HG03025 (cell line): ENCODE data around the gene TBC1D32.

Experiments used
- ATAC-seq: cut with Tn5 transposase; IDR thresholded peaks from one replicate; pipeline ENCODE4 v1.9.1; 2021; ENCODE audit warnings: mild to moderate bottlenecking, moderate library complexity; ENCODE audit not compliant: unreplicated experiment, low FRiP score

Gene TBC1D32

GRCh38 chr6:121032268-121033006, 301.8 kb downstream of the TBC1D32 start:
- ATAC-seq = no peak
